Cerebellar nuclear complex (tissue), 1 donor: ENCODE results near the gene CD82.

Experiments used
- DNase-seq, 2 experiments: peaks; one replicate each; lab custom pipeline; 2025; lab: John Stamatoyannopoulos, UW

The CD82 gene

DNA sequence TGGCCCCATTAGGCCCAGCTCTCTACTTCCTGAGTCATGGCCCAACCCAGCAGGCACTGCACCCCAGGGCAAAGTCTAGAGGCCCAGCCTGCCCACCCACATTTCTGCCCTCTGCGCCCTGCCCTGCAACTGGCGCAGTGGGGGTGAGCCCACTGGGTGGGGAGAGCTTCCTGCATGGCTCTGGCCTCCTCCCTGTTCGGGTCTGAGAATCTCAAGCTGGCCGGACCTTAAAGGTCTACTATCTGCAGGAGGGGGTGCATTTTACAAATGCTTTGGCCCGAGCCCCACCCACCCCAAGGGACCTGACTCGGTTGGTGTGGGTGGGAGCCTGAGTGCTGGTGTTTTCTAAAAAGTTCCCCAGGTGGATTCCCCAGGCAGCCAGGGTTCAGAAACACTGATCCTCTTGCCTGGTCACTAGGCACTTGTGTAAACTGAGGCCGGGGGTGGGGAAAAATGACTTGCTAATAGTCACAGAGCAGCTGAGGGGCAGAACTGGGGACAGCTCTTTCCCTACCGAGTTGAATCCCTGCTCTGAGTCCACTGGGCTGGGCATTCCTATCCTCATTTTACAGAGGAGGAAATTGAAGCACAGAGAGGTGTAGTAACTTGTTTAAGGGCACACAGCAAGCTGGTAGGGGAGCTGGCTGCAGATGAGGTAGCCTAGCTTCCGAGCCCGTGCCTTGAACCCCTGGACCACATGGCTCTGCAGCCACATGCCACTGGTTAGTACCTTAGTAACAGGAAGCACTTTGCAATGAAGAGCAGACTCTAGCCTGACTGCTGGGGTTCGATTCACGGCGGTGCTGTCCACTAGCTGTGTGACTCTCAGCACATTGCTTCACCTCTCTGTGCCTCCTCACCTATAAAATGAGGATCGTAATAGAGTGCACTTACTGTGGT, 36.3 kb downstream of the CD82 start:
- DNase-seq = no peak

DNA sequence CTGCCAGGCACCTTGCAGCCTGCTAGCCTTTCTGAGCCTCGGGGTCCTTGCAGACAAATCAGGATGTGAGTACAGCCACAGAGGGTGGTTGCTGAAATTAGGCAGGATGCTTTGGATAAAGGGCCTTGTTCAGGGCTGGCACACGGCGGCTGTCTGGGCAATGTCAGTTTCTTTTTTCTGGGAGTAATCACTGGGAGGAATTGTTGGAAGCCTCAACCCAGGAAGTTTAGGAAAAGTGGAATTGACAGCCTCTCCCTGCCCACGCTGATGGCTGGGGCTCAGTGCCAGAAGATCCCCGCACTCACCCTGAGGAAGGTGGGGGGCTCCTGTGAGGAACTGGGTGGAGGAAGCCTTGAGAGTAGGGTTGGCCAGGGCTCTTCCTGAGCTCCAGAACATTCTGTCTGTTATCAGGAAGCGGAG, 37.4 kb downstream of the CD82 start:
- DNase-seq = no peak

DNA sequence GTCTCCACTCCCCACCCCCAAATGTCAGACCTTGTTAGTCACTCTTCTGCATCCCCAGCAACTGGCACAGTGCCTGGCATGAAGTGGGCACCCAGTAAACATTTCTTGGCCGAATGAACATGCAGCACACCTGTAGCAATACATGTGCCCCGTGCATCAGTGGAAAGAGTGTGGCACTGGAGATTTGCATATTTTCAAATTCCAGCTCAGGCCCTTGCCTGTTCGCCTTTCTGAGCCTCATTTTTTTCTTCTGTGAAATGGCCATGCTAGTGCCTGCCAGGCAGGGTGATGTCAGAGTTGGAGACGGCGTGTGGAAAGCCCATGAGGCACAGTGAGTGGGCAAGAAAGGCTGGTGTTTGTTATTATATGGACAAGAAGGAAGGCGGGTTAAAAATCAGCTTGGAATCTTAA, 38.7 kb downstream of the CD82 start:
- no peak for DNase-seq

DNA sequence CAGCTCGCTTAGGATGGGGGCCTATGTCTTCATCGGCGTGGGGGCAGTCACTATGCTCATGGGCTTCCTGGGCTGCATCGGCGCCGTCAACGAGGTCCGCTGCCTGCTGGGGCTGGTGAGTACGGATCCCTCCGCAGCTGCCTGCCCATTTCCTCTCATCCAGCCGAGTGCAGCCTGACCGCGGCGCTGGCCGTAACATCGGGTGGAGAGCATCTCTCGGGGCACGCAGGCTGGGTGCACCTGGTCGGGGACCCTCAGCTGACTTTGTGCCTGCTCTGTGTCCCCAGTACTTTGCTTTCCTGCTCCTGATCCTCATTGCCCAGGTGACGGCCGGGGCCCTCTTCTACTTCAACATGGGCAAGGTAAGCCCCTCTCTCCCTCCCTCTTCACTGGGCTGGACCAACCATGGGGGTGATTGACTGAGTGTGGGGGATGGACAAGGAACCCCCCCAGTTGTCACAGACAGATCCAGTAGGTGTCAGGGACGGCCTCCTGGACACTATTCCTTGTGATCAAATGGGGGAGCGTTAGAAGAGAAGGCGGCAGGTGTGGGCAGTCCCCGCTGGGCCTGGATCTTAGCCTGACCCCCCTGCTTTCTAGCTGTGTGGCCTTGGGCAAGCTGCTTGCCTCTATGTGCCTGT, 39.7 kb downstream of the CD82 start:
- no peak for DNase-seq

DNA sequence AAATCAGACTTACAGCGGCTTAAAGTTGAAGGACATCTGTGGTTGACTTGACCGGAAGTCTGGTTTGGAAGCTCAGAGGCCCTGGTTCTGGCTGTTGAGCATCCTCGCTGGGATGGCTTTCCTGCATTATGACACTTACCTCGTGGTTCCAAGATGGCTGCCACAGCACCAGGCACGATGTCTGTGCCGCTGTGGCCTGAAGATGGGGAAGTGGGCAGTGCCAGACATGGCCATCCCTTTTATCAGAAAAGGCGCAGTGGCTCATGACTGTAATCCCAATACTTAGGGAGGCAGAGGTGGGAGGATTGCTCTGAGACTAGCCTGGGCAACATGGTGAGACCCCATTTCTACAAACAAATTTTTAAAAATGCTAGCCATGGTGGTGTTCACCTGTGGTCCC, 40.5 kb downstream of the CD82 start:
- no peak for DNase-seq

DNA sequence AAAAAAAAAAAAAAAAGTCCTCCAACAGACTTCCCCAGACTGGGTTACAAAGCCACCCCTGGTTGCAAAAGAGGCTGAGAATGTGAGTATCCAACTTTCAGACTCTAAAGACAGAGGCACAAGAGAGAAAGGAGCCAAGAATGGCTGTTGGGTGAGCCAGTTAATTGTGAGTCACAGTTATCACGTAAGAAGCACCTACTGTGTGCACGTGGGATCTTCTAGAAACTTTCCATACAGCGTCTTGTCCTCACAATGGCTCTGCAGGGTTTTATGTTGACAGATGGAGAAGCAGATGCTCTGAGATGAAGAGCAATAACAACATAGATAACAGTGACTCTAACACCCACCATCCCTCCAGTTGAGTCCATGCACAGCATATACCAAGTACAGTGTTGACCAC, 41.0 kb downstream of the CD82 start:
- no peak for DNase-seq

DNA sequence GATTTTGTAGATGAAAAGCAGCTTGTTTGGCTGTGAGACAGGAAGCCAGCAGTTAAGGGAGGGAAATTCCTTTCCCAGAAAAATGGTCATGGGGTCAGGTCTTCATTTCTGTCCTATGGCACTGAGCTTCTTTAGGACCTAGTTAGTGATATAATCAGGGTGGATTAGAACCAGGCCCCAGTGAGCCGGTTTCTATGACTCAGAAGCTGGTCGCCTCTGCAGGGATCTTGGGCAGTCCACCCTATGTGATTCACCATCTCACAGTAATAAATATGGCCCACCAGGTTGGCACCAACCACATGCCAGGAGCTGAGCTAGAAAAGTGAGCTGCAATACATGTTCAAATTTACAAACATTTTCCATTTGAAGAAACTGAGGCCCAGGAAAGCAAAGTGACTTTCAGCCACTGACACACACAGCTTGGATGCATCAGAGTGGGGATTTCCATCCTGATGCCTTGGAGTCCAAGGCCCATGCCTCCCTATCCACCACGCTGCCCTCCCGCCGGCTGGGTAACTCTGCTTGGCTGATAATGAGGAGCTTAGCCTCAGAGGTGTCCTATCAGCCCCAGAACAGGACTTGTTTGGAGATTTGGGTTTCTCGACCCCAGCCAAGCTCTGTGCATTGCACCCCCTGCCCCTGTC, 42.0 kb downstream of the CD82 start:
- DNase-seq = no peak

DNA sequence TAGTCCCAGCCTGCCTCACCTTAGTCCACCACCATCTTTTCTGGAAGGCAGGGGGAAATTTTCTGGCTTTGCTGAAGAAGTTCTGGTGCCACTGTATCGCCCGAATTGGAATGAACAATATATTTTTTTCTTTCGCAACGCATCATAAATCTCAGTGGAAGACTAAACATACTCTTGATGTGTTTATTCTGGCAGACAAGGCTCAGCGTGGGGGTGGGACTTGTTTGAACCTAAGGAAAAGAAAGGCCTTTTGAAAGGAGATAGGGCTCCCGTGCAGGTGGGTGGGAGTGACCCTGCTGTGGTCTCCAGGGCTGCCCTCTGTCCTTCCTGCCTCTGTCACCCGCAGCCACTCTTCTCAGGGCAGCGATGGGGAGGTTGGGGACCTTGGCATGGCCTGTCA, 42.5 kb downstream of the CD82 start:
- no peak for DNase-seq

DNA sequence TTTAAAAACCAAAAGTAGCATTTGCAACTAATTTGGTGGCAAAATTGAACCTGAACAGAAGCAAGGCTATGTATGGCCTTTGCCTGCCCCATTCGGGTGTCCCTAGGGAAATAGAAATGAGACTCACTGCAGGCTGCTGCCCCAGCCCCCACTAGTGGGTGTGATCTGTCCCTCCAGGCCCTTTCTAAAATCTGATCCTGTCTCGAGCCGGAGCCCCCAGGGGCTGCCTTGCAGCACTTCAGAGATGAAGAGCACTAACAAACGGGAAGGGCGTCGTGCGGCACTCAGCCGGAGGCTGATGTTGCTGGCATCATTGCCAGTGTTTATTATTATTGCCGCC, 43.2 kb downstream of the CD82 start:
- DNase-seq = no peak

DNA sequence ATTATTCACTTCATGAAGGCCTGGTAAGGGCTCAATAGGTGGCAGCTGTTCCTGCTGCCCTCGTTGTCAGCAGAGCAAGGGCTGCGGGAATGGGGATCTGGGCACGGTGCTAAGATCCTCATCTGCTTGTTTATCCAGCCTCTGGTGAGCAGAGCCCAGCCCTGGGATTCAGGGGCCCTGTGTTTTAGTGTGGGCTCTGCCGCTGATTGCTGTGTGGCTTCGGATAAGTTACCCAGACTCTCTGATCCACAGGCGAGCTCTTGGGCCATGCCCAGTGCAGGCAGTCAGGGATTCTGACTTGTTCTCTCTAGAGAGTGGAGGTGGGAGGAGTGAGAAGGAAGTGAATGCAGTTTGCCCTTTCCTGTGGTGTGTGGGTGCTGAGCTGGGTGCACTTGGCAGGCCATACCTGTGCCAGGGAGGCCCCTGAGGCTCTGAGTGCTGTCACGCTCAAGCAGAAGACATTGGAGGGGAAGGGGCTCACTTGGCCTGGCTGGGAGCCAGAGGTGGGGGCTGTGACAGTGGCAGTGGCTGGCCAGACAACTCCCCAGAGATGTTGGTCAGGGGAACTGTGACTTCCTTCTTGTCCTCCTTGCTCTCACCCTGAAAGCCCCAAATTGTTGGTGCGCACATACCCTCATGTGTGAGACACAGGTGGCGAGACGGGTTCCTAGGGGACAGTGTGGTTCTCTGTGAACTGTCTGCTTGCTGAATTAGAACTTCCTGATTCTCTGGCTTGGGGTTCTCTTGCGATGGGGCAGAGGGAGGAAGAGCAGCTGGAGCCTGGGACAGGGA, 43.7 kb downstream of the CD82 start:
- no peak for DNase-seq

DNA sequence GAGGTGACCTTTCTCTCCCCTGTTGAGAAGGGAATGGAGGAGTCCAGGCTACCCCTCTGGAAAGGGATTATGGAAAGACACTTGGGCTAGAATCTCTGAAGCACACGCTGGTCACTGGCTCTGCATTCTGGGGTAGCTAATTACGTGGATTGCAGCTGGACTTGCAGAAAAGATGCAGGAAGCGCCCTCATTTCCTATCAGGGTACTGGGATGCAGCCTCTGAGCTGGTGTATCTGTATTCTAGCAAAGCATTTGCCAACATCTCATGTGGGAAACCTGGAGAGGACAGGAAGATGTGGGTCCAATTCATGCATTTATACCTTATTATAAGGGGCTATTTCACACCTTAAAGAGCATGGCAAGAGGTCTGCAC, 44.3 kb downstream of the CD82 start:
- DNase-seq = no peak

DNA sequence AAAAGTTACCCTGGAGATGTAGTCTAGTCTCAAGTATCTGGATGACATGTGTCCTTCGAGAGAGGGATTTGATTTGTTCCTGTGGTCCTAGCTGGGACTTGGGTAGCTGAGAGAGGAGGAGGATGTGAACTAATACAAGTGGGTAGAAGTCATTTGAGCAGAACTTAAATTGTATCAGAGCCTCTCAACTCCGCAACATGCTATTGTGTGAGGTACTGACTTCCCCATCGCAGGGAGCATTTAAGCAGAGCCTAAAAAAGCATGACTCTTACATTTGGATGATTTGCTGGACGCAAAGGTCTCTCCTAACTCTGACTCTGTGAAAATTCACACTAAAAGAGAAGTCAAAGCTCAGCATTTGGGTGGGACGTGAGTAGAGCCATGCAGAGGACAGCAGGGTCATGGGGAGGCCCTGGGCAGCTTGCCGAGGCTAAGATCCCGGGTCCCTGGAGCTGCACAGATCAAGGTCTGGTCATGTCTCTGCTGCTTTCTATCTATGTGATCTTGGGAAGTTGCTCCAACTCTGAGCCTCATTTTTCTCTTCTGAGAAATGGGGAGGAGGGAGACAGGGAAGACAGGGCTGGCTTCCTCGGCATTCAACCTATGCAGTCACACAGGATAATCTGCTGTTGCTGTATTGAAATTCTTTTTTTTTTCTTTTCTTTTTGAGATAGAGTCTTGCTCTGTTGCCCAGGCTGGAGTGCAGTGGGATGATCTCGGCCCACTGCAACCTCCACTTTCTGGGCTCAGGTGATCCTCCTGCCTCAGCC, 44.9 kb downstream of the CD82 start:
- no peak for DNase-seq

DNA sequence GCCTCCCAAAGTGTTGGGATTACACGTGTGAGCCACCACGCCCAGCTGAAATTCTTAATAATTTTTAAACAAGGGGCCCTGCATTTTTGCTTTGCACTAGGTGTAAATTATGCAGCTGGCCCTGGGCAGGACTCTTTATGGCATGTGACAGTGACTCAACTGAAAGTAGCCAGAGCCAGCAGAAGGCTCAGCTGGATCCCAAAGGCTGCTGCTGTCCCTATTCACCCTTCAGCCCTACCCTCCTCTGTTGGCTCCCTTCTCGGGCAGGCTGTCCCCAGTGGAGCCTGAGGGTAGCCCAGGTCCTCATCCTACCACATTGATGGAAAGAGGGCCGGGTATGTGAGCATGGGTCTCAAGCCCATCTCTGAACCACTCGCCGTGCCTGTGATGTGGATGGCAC, 45.6 kb downstream of the CD82 start:
- no peak for DNase-seq

DNA sequence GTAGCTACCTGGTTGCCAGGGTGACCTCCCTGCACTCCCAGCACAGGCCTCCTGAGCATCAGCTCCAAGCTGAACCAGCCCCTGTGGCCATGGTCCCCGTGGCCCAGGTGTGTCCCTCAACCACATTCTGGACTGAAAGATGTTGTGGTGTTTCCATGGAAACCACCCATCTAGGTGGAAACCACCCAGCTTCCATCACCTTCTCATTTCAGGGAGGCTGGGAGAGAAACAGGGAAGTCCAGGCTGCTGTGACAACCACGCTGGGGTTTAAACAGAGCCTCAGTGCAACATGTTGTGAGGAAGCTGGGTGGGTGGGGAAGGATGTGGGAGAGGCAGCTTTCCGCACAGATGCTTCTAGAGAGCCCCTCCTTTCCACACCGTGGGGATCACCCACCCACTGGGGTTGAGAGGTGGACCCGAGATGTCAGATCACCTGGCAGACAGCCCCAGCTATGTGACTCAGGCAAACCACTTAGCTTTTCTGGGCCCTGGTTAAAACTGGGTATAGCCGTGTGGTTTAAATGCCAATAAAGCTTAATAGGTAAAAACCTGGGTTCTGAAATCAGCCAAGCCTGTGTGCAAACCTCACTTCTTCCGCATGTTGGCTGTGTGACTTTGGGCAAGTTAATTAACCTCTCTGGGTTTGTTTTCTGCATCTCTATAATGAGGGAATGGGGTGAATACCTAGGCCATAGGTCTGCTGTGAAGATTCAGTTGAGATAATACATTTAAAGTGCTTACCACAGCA, 46.4 kb downstream of the CD82 start:
- DNase-seq = no peak

DNA sequence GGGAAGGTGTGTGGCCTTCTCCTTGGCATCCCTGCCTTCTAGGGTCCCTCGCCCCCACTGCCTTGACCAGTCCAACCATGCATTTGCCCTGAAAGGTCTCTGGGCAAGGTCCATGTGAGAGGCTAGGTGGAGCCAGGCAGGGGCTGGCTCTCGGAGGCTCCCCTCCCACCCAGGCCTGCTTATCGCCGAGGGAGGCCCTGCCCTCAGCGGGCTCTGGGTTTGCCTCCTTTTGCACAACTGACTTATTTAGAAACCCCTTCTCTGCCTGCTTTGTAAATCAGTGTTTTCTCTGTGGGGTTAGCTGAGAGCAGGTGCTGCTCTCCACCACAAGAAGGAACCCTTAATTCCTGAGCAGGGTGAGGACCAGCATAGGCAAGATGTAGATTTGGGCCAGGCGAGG, 47.7 kb downstream of the CD82 start:
- no peak for DNase-seq

DNA sequence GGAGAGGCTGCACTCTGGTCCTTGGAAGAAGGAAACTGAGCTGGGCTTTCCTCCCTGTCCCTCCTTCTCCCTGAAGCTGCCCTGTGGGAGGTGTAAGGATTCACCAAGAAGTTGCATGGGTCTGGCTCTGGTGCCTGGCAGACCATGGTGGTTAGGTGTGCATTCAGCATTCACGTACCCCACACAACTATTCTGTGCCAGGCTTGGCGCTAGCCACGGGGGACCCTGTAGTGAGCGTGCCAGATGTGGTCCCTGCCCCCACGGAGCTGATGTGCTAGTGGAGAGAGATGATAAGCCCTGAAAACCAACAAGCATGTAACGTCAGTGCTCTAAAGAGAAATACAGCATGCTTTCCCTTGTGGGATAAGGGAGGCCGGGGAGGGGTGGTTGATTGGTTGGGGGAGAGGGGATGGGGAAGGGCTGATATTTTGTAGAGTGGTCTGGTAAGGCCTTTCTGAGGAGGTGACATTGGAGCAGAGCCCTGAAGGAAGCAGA, 48.9 kb downstream of the CD82 start:
- no peak for DNase-seq

DNA sequence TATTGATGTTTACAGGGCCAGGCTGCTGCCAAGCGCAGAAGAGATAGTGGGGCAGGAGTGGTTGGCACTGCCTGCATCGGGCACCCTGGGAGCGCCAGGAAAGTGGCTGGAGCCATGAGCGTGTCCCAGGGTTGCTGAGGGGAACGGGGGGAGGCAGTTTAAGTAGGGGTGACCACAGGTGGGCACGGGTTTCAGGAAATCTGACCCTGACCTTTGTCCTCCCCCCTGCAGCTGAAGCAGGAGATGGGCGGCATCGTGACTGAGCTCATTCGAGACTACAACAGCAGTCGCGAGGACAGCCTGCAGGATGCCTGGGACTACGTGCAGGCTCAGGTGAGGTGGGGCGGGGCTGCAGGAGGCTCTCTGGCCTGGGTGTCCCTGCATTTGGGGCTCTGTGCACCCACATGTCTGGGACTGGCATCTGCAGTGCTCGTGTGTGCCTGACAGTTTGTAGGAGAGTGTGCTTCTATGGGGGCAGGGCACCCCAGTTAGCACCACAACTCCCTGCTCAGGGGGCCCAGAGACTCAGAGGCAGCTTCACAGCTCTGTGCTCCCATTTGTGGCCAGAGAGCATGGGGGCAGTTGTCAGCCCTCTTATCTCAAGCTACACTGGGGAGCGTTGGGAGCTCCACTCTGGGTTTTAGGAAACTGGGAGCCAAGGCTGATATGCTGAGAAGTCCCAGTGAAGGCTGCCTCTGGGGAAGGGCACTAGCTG, 49.7 kb downstream of the CD82 start:
- no peak for DNase-seq

DNA sequence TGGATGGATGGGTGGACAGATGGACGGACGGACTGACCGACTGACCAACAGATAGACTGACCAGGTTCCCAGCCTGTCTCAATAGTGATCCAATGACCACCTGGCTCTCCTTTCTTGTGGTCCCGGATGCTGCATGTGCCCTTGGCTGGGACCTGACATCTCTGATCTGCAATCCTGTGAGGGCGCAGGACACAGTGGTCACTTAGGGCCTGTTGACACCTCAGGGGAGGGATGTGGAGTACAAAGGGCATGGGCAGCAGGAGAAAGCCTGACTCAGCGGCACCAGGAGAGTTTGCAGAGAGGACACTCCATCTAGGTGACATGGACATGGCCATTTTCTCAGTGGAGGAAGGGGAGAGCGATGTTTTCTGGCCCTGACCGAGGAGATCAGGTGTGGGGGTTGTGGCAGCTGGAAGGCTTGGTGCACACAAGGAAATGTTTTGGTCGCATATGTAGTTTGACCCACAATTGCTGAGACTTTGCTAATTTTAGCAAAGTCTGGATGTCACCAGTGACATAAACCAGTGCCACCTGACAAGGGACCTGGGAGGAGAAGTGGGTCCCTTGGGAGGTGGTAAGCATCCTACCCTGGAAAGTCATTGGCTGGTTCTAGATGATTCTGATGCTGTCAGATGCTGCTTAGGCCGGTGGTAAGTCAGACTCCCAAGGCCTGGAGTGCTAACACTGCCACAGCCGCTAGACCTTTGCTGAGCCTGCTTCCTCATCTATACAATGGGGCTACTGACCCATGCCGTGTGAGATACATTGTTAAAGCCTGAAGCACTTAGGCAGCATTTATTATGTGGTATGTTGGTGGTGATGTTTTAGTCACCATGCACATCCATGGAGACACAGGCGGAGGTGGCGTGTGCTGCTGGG, 50.7 kb downstream of the CD82 start:
- no peak for DNase-seq
